Measurements from ENCODE around the gene PRPF8. TPM values are rescaled to one million over a fixed set of nuclear protein-coding genes. Genes with fewer than 3 reads are reported as not detected.
A peak's percentile ranks its signal among the peaks of the same experiment; 100 is the strongest.

The PRPF8 gene
- total and polyA plus RNA-seq, 2 of the 13 experiments (the other 11 are each of a cell fraction or from before 2014, with no cell fraction given), result 112 to 179 TPM

DNA sequence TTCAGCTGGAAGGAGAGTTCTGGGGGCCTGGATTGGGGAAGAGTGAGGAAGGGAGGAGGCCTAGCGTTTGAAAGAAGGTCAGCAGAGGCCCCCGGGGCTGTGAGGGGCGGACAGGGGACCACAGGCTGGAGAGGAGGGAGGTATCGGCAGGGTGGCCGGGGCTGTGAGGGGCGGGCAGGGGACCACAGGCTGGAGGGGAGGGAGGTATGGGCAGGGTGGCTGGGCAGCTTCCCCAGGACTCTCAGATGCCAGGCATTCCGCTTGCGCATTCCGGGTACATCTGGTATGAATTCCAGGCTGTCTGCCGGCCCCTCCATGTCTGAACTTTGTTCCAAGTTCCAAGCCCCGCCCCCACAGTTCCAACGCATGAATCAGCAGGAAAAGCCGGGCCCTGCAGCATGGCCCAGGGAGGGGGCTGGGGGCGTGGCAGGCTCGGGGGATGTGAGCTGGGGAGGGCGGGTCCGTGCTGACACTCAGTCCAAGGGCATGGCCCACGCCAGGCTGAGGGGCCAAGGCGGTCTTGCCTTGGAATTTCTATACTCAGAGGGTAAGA lies 29.8 kb upstream of the PRPF8 start:
- WGBS (ENCODE audit: low lambda C conversion rate), result under 1% methylated on average over 14 of the region's 19 CpGs
- Histone ChIP-seq H4K20me1 (ENCODE audit: insufficient read depth, low read length) (peaks cover 10% of the 10 kb centered on the region), H3K79me2 (ENCODE audit: insufficient read depth, low read length) (peaks cover 12% of the 10 kb centered on the region), H2AFZ (ENCODE audit: low read length) (no peak overlapping the region), H3K9ac (ENCODE audit: insufficient read depth, low read depth, low read length) (peak overlapping the region; percentile 83), H3K9me3 (ENCODE audit: low read length) (no peaks in the 10 kb centered on the region), H3K27ac (ENCODE audit: extremely low read length, insufficient read depth, low read length) (peak overlapping the region; percentile 95), H3K27me3 (ENCODE audit: control insufficient read depth in 1 of 2, insufficient read depth in 2 of 2, low read length in 2 of 2) (no peaks in the 10 kb centered on the region; a peak in 1 of 5 replicates), H3K4me3 (replicated peaks in 1 of 3; ENCODE audit: insufficient read depth in 1 of 3, low read depth in 2 of 3, low read length in 3 of 3) (peak overlapping the region; percentile 86 to 97 (median 90)), H3K4me1 (ENCODE audit: insufficient read depth, low read length) (peaks cover 43% of the 10 kb centered on the region), H3K4me2 (ENCODE audit: low read depth, low read length) (peak overlapping the region; percentile 90), H3K36me3 (replicated peaks in 1 of 2; ENCODE audit: control insufficient read depth in 1 of 2, insufficient read depth in 2 of 2, low read length in 2 of 2) (peaks cover 6 to 19% of the 10 kb centered on the region in 2 experiments)
- DNase-seq (ENCODE audit: low spot score), result peak; percentile 97
- FAIRE-seq, result peak; percentile 87
- ChIA-PET POLR2A (interaction anchor here (0.5 to 17.5 kb wide), 22 partner anchors 11 to 124 kb away, joined by 3 to 480 read pairs (median 6); partner anchors contain the start of genes PRPF8, RILP, RPA1 and SERPINF1), CTCF (ENCODE audit: low intra/inter-chr PET ratio, low total read pairs) (interaction anchor here (1.8 to 2.0 kb wide), 2 partner anchors 69 to 151 kb away, joined by 7 to 11 read pairs; no protein-coding TSS in a partner anchor)
- in situ Hi-C loops (cut with HindIII; ENCODE audit: extremely low pct_ligation_motif_present, low pct_unique_long_range_greater_than_20kb), result loop anchor here (25.0 kb wide), 1 partner anchor 323 kb away; the partner anchor contains the start of genes DPH1, OVCA2 and RTN4RL1
- intact Hi-C loops (cut with micrococcal nuclease; ENCODE audit: unreplicated experiment), result loop anchor here (1.0 to 10.0 kb wide), 3 partner anchors 45 to 150 kb away; no protein-coding TSS in a partner anchor
- no TSS peak for BruUV-seq (replicated peaks)
- peak; percentile 54 for ATAC-seq
- TF ChIP-seq THRA (CRISPR knock-in tag; IDR thresholded peaks at IDR 0.05; ENCODE audit: borderline replicate concordance) (0 out of 2 replicates have a peak, but pooled peaks have one; percentile 46), HOXA3 (CRISPR knock-in tag; IDR thresholded peaks at IDR 0.05) (peak; percentile 72; the same call in 1 of the 2 replicates), NFKB2 (CRISPR knock-in tag; IDR thresholded peaks at IDR 0.05; ENCODE audit: borderline replicate concordance) (no peak), ZBTB20 (CRISPR knock-in tag; IDR thresholded peaks at IDR 0.05; ENCODE audit: borderline replicate concordance, low read depth) (no peak; the same call in 1 of the 2 replicates), SAP130 (CRISPR knock-in tag; IDR thresholded peaks at IDR 0.05; ENCODE audit: low read depth) (peak; percentile 97), THAP11 (CRISPR knock-in tag; IDR thresholded peaks at IDR 0.05) (peak; percentile 82), EED (CRISPR knock-in tag; IDR thresholded peaks at IDR 0.05) (no peak), U2AF1 (optimal IDR thresholded peaks at IDR 0.05; ENCODE audit: low read depth, low read length) (no peak), CREM (IDR thresholded peaks at IDR 0.05) (peak; percentile 59; the same call in 1 of the 2 replicates), CREM (CRISPR knock-in tag; IDR thresholded peaks at IDR 0.05) (no peak), RCOR2 (CRISPR knock-in tag; IDR thresholded peaks at IDR 0.05) (0 out of 2 replicates have a peak, but pooled peaks have one; percentile 18), FOXP4 (CRISPR knock-in tag; IDR thresholded peaks at IDR 0.05) (0 out of 2 replicates have a peak, but pooled peaks have one; percentile 40), NR2F2 (IDR thresholded peaks at IDR 0.05; ENCODE audit: borderline replicate concordance, low read depth) (peak; percentile 64; the same call in 1 of the 2 replicates), ZNF121 (CRISPR knock-in tag; IDR thresholded peaks at IDR 0.05) (peak; percentile 97), ZNF720 (CRISPR knock-in tag; IDR thresholded peaks at IDR 0.05) (no peak), HOXD1 (CRISPR knock-in tag; IDR thresholded peaks at IDR 0.05) (no peak), RARA (CRISPR knock-in tag; IDR thresholded peaks at IDR 0.05) (peak; percentile 84), ZNF724P (CRISPR knock-in tag; IDR thresholded peaks at IDR 0.05; ENCODE audit: borderline replicate concordance) (no peak)
- TF ChIP-seq, protein P1, sequence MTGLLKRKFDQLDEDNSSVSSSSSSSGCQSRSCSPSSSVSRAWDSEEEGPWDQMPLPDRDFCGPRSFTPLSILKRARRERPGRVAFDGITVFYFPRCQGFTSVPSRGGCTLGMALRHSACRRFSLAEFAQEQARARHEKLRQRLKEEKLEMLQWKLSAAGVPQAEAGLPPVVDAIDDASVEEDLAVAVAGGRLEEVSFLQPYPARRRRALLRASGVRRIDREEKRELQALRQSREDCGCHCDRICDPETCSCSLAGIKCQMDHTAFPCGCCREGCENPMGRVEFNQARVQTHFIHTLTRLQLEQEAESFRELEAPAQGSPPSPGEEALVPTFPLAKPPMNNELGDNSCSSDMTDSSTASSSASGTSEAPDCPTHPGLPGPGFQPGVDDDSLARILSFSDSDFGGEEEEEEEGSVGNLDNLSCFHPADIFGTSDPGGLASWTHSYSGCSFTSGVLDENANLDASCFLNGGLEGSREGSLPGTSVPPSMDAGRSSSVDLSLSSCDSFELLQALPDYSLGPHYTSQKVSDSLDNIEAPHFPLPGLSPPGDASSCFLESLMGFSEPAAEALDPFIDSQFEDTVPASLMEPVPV (CRISPR knock-in tag; IDR thresholded peaks at IDR 0.05), result no peak
